CD4-positive, alpha-beta memory T cell (primary cell): Measurements from ENCODE around the gene MT1A. TPM values are rescaled to one million over a fixed set of nuclear protein-coding genes. Genes with fewer than 3 reads are reported as not detected.
A peak's percentile ranks its signal among the peaks of the same experiment; 100 is the strongest.
"Not testable (repeated sequence)": the region's sequence is repeated elsewhere in the genome, so short reads cannot be mapped to it uniquely, and the experiment has no call there.

Experiments
- CTCF ChIA-PET: fragments of 350-600 bp; sonication (Branson Sonifier 250); formaldehyde crosslinking; loops from one replicate; lab custom pipeline; 2021; ENCODE audit warnings: inconsistent platforms; ENCODE audit not compliant: partially characterized antibody; lab: Charles Lee
- POLR2A ChIA-PET: fragments of 350-600 bp; sonication (Branson Sonifier 250); formaldehyde crosslinking; loops from one replicate; lab custom pipeline; 2021; ENCODE audit not compliant: partially characterized antibody; lab: Charles Lee
- DNase-seq, 5 donors: peaks; one replicate each; pipeline versions ENCODE4 v3.0.0 to v3.0.0-alpha.2; 2020 to 2022; ENCODE audit warnings: mixed read lengths in 1 of 5
- H3K27ac ChIP-seq: one replicate; pipeline ENCODE4 v1.7.0; 2013; ENCODE audit warnings: low read depth, low read length
- H3K27me3 ChIP-seq: 2 replicates; pipeline ENCODE4 v1.7.0; 2013; ENCODE audit warnings: mild to moderate bottlenecking, low read length, moderate library complexity; ENCODE audit not compliant: insufficient read depth
- H3K36me3 ChIP-seq: 2 replicates; pipeline ENCODE4 v1.7.0; 2013; ENCODE audit warnings: mild to moderate bottlenecking, low read length, moderate library complexity; ENCODE audit not compliant: insufficient read depth
- H3K4me1 ChIP-seq: 2 replicates; pipeline ENCODE4 v1.7.0; 2013; ENCODE audit warnings: mild to moderate bottlenecking, low read length, moderate library complexity; ENCODE audit not compliant: insufficient read depth
- H3K4me3 ChIP-seq, 2 donors: one replicate each; pipeline ENCODE4 v1.7.0; 2013; ENCODE audit warnings: low read length in 2 of 2, mild to moderate bottlenecking in 1 of 2
- H3K9me3 ChIP-seq, 2 donors: one replicate each; pipeline ENCODE4 v1.7.0; 2013; ENCODE audit warnings: low read length in 2 of 2, control low read depth in 1 of 2; ENCODE audit not compliant: control insufficient read depth in 1 of 2
- H3K27ac Mint-ChIP-seq, 7 donors: one replicate each; pipeline ENCODE4 v1.8.0; 2020 to 2021; ENCODE audit warnings: mixed read lengths in 7 of 7, mild to moderate bottlenecking in 6 of 7, inconsistent platforms in 3 of 7, moderate library complexity in 3 of 7
- H3K27me3 Mint-ChIP-seq, 2 donors: one replicate each; pipeline ENCODE4 v1.8.0; 2020 to 2021; ENCODE audit warnings: mixed read lengths in 2 of 2
- H3K36me3 Mint-ChIP-seq, 2 donors: one replicate each; pipeline ENCODE4 v1.8.0; 2020 to 2021; ENCODE audit warnings: mixed read lengths in 2 of 2, inconsistent platforms in 1 of 2, mild to moderate bottlenecking in 1 of 2
- H3K4me1 Mint-ChIP-seq, 4 donors: one replicate each; pipeline ENCODE4 v1.8.0; 2020 to 2021; ENCODE audit warnings: mixed read lengths in 4 of 4, mild to moderate bottlenecking in 1 of 4
- H3K4me3 Mint-ChIP-seq, 8 donors: one replicate each; pipeline ENCODE4 v1.8.0; 2020 to 2021; ENCODE audit warnings: mixed read lengths in 8 of 8, mild to moderate bottlenecking in 7 of 8, moderate library complexity in 6 of 8, inconsistent platforms in 3 of 8
- H3K9me3 Mint-ChIP-seq, 8 donors: one replicate each; pipeline ENCODE4 v1.8.0; 2020 to 2021; ENCODE audit warnings: mixed read lengths in 8 of 8, mild to moderate bottlenecking in 5 of 8, inconsistent platforms in 3 of 8, moderate library complexity in 1 of 8
- intact Hi-C: fragments of 100-400 bp; cut with micrococcal nuclease; formaldehyde crosslinking; loops from one replicate; pipeline ENCODE4 v1.15.1; 2023
- polyA plus RNA-seq, 2 donors: library from polyadenylated mRNA; unstranded; fragments of 300-500 nt; fragmentation: Illumina TruSeq; gene quantifications; one replicate each; pipeline ENCODE4 v1.2.3, GENCODE V29; 2021
- total RNA-seq, 2 experiments: library from RNA; stranded (reverse); gene quantifications; one replicate each; pipeline ENCODE4 v1.2.3, GENCODE V29; 2021

MT1A gene
- total and polyA plus RNA-seq, 4 experiments from 2014 or later = not detected

GRCh38 chr16:56662357-56663354 is 24.2 kb downstream of the MT1A start:
- Histone ChIP-seq H3K27ac (no peak overlapping the region), H3K4me1 (peaks cover 26% of the 10 kb centered on the region), H3K36me3 (no peaks in the 10 kb centered on the region), H3K27me3 (peaks cover 7% of the 10 kb centered on the region), H3K4me3 (peak overlapping the region; percentile 23 to 43), H3K9me3 (no peaks in the 10 kb centered on the region)
- peaks cover 5 to 10% of the 10 kb centered on the region in 2 donors for H3K27me3 Mint-ChIP-seq
- peaks cover 20 to 35% (median 28%) of the 10 kb centered on the region in 4 donors for H3K4me1 Mint-ChIP-seq
- intact Hi-C loops = loop anchor here (2.0 kb wide), 1 partner anchor 20 kb away; the partner anchor contains the start of gene MT1X
- no peaks in the 10 kb centered on the region for H3K9me3 Mint-ChIP-seq
- H3K4me3 Mint-ChIP-seq = peak overlapping the region; percentile 84 to 90 (median 87)
- ChIA-PET CTCF (interaction anchor here (1.1 to 2.4 kb wide), 2 partner anchors 13 to 39 kb away, joined by 3 to 5 read pairs; no protein-coding TSS in a partner anchor), POLR2A (interaction anchor here (0.9 to 2.1 kb wide), 5 partner anchors 14 to 54 kb away, joined by 3 to 10 read pairs (median 3); partner anchors contain the start of genes MT1X and MT2A)
- H3K27ac Mint-ChIP-seq = peak overlapping the region; percentile 49 to 95 (median 84)
- peak in 2 of 5 donors; percentile 18 to 23 for DNase-seq
- peaks cover 2 to 5% of the 10 kb centered on the region in 2 donors for H3K36me3 Mint-ChIP-seq

DNA sequence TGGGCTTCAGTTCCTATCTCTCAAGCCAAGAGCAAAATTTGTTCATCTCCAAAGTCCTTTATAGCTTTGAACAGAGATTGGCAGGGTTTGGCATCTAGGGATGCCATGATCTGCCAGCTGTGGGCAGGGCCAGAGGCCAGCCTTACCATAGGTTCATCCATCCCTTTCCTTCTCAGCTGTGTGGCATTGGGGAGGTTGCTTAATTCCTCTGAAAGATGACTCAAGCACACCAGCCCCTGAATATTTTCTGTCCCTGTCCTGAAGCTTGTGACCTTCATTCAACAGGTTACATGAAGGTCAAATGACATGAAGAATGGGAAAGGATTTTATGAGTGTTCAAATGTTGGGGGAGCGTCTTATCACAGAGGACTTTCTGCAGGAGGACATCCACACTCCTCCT is 26.0 kb downstream of the MT1A start:
- Histone ChIP-seq H3K36me3 (no peaks in the 10 kb centered on the region), H3K9me3 (no peaks in the 10 kb centered on the region), H3K4me3 (no peak overlapping the region), H3K27me3 (peaks cover 25% of the 10 kb centered on the region), H3K4me1 (peaks cover 23% of the 10 kb centered on the region), H3K27ac (no peak overlapping the region)
- Mint-ChIP-seq H3K36me3 (peaks cover 1 to 6% of the 10 kb centered on the region in 2 donors), H3K27ac (no peak overlapping the region), H3K9me3 (no peaks in the 10 kb centered on the region), H3K4me3 (no peak overlapping the region), H3K4me1 (peaks cover 15 to 40% (median 29%) of the 10 kb centered on the region in 4 donors), H3K27me3 (peaks cover 18 to 25% of the 10 kb centered on the region in 2 donors)
- DNase-seq = no peak
- CTCF ChIA-PET = no interaction called here
- intact Hi-C loops = no loop called here
- POLR2A ChIA-PET = no interaction called here

- CTCF ChIA-PET, H3K4me3 Mint-ChIP-seq: not testable (repeated sequence)
Measured at GRCh38 chr16:56665286-56666261, 27.1 kb downstream of the MT1A start.

DNA sequence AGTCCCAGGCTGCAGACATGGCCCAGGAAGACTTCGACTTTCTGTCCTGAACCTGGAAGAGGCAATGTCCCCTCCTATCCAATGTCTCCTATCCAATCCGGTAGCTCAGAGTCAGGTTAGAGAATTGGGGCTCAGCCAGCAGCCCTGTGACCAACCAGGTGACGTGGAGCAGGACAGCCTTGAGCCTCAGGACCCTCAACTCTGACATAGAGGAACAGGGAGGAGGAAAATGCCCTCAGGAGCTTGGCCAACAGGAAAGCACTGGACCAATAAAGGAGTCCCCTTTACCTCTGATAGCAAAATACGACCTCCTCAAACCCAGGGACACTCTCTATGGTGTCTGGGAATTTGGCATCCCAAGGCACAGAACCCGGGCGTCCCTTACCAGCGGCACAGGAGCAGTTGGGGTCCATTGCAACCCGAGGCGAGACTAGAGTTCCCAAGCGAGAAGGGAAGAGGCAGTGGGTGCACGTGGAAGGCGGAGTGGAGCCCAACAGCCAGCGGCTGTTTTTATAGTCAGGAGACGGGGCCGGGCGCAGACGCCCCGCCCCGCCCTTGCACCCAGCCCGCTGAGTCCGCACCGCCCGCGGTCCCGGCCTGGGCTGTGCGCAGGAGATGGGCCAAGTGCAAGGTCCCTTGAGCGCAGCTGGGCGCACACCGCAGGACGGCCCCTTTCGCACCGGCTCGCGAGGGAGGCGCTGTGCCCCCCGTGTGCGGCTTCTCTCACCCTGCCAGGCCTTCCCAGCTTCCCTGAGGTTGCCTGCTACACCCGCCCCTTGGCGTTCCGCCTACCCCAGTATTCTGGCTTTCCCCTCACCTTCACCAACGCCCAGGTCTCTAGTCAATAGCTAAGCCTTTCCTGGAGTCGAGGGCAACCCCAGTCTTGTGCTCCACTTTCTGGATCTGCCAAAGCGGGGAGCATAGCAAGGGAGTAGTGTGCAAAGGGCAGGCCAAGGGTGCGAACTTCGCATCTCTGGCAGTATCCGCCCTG is 29.4 kb downstream of the MT1A start, which contains the start of gene MT1G:
Gene MT1G (minus strand): TSS at position 485 of the 991 bp plus-strand sequence. CDS start 72 bp downstream, at position 413.
- H3K27me3 Mint-ChIP-seq = peaks cover 33 to 46% of the 10 kb centered on the region in 2 donors
- intact Hi-C loops = no loop called here
- ChIA-PET POLR2A (interaction anchor here (0.9 kb wide), 1 partner anchor 24 kb away, joined by 3 read pairs; no protein-coding TSS in a partner anchor), CTCF (no interaction called here)
- no peak for DNase-seq
- no peaks in the 10 kb centered on the region for H3K9me3 Mint-ChIP-seq
- peak within 1 kb of the TSS in 6 of 8 donors; percentile 21 to 76 (median 31) for H3K4me3 Mint-ChIP-seq
- H3K9me3 ChIP-seq = no peaks in the 10 kb centered on the region
- H3K36me3 ChIP-seq = no peaks in the 10 kb centered on the region
- peaks cover 9 to 29% (median 18%) of the 10 kb centered on the region in 4 donors for H3K4me1 Mint-ChIP-seq
- peaks cover 18% of the 10 kb centered on the region for H3K4me1 ChIP-seq
- peaks cover 32% of the 10 kb centered on the region for H3K27me3 ChIP-seq
- H3K27ac Mint-ChIP-seq = peak within 1 kb of the TSS in 1 of 7 donors; percentile 38
- H3K36me3 Mint-ChIP-seq = peaks cover 1 to 6% of the 10 kb centered on the region in 2 donors
- H3K4me3 ChIP-seq = no peak within 1 kb of the TSS
- no peak within 1 kb of the TSS for H3K27ac ChIP-seq

More at GRCh38 chr16:56665286-56666261, 27.1 kb downstream of the MT1A start:
- intact Hi-C loops, H3K36me3 Mint-ChIP-seq, DNase-seq, H3K27ac Mint-ChIP-seq, H3K4me3 ChIP-seq, H3K9me3 Mint-ChIP-seq, H3K27ac ChIP-seq, POLR2A ChIA-PET, H3K36me3 ChIP-seq, H3K9me3 ChIP-seq: not testable (repeated sequence)
- peaks cover 15 to 41% (median 29%) of the 10 kb centered on the region in 4 donors for H3K4me1 Mint-ChIP-seq
- H3K27me3 ChIP-seq = peaks cover 32% of the 10 kb centered on the region
- H3K4me1 ChIP-seq = peaks cover 27% of the 10 kb centered on the region
- H3K27me3 Mint-ChIP-seq = peaks cover 25 to 29% of the 10 kb centered on the region in 2 donors

- ChIA-PET POLR2A (interaction anchor here (1.3 to 1.4 kb wide), 2 partner anchors 10 to 13 kb away, joined by 3 read pairs; partner anchors contain the start of gene MT1X), CTCF (interaction anchor here (1.5 kb wide), 1 partner anchor 93 kb away, joined by 3 read pairs; no protein-coding TSS in a partner anchor)
- Histone ChIP-seq H3K27me3 (peaks cover 32% of the 10 kb centered on the region), H3K27ac (no peak within 1 kb of the TSS), H3K9me3 (no peaks in the 10 kb centered on the region), H3K4me3 (no peak within 1 kb of the TSS), H3K36me3 (no peaks in the 10 kb centered on the region), H3K4me1 (peaks cover 13% of the 10 kb centered on the region)
- no peak for DNase-seq
- Mint-ChIP-seq H3K27ac (no peak within 1 kb of the TSS), H3K4me3 (peak within 1 kb of the TSS in 4 of 8 donors; percentile 17 to 76 (median 41)), H3K4me1 (peaks cover 4 to 23% (median 15%) of the 10 kb centered on the region in 4 donors), H3K36me3 (peaks cover 1 to 6% of the 10 kb centered on the region in 2 donors), H3K27me3 (peaks cover 33 to 52% of the 10 kb centered on the region in 2 donors), H3K9me3 (no peaks in the 10 kb centered on the region)
- intact Hi-C loops = no loop called here
Measured at GRCh38 chr16:56669005-56669839, 30.8 kb downstream of the MT1A start, which contains the start of gene MT1H. TSS of gene MT1H (plus strand) at chr16:56669814. CDS start at chr16:56669885, 71 bp downstream.
